Bronchial smooth muscle cell (primary cell): ENCODE measurements around the gene IZUMO1. TPM values are rescaled to one million over a fixed set of nuclear protein-coding genes. Genes with fewer than 3 reads are reported as not detected.

Experiments used
- total RNA-seq: library from RNA; depleted of rRNA; stranded (reverse); fragments of >200 nt; gene quantifications from 2 replicates; pipeline ENCODE4 v1.2.1, GENCODE V29; 2014

Gene IZUMO1
- total RNA-seq: under 0.01 TPM in 1 of 2 replicates, not detected in the other

DNA sequence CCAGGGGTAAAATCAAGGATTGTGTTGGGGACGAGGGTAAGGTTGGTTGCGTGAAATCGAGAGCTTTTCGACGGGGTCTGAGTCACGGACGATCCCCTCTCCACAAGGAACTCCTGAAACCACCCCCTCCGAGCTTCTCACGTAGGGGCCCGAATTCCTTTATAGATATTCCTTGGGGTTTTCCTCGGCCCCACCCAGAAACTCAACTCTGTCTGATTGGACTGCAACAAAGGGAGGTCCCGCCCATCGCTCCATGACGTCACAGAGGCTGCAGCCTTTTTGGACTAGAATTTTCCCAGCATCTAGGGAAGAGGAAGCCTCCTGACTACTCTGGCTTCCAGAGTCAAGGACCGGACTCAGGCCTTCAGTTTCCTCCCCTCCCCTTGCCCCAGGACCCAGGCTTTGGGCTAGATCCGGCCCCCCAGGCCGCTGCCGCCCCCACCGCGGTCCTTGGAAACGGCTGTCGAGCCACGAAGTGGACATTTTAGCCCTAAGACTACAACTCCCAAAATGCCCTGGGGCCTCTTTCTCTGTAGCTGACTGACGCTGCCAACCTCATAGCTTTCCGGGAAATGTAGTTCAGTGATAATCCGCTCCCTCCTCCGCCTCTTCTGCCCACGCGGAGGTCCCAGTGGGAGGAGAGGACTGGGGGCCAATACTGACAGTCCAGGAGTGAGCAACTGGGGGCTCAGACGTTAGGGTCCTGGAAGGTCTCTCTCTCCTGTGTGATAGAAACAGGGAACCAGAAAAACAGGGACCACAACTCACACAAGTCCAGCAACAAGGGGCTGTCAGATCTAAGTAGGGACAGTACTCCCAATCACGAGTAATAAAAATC, at the start of gene IZUMO1:
Gene IZUMO1, minus strand, starts transcription at position 172 of the 838 bp plus-strand sequence. CDS start 1,050 bp downstream, outside the sequence.

DNA sequence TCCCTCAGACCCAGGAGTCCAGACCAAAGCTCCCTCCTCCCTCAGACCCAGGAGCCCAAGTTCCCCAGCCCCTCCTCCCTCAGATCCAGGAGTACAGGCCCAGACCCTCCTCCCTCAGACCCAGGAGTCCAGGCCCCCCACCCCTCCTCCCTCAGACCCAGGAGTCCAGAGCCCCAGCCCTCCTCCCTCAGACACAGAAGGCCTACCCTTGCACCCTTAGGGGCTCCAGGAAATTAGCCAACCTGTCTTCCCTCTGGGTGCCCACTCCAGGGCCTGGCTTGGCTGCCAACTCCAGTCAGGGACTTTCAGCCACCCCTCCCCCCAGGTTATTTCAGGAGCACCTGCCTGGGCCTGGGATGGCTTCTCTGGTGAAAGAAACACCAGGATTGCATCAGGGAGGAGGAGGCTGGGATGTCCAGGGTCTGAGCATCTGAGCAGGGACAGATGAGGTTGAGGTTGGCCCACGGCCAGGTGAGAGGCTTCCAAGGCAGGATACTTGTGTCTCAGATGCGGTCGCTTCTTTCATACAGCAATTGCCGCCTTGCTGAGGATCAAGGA, 8.5 kb upstream of the IZUMO1 start, which contains the start of gene FGF21:
Gene FGF21, plus strand, starts transcription at position 441 of the 558 bp plus-strand sequence. CDS start 713 bp downstream, outside the sequence.

DNA sequence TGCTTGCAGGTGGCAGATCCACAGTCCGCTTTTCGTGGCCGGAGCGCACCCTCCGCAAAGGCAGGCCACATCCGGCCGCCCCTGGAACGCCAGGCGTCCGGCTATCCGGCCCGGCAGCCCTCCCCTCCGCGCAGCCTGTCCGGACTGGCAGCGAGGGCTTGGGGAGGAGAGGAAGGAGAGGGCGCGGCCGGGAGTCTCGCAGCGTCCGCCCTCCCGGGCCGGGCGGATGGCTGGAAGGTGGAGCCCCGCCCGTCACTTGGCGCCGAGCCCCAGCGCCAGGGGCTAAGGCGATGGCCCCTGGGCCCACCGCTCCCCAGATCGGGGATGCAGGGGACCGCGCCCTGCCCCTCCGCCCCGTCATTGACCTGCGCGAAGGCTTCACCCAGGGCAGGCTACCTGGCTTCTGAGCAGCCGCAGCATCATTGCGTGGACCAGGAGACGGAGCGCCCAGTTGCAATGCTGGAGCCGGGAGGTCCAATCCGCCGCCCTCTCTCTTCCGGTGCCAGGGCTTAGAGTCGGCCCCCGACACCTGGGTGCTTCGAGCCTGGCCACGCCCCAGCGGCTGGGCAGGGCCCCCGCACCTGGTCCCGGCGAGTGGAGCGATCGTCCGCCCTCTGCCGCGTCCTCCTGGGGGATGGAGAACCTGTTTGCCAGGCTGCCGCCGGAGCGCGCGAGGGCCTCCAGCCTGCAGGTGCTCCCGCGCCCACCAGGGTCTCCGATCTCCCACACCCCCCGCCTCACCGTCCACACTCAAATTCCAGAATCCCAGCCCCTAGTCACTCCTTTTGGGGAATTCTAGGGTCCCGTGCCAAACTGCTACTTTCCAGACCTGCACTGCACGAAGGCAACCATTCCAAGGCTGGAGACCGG, 6.0 kb upstream of the IZUMO1 start, which contains the start of gene FUT1:
Gene FUT1, minus strand, starts transcription at position 146 of the 870 bp plus-strand sequence. CDS start 1,360 bp downstream, outside the sequence.

DNA sequence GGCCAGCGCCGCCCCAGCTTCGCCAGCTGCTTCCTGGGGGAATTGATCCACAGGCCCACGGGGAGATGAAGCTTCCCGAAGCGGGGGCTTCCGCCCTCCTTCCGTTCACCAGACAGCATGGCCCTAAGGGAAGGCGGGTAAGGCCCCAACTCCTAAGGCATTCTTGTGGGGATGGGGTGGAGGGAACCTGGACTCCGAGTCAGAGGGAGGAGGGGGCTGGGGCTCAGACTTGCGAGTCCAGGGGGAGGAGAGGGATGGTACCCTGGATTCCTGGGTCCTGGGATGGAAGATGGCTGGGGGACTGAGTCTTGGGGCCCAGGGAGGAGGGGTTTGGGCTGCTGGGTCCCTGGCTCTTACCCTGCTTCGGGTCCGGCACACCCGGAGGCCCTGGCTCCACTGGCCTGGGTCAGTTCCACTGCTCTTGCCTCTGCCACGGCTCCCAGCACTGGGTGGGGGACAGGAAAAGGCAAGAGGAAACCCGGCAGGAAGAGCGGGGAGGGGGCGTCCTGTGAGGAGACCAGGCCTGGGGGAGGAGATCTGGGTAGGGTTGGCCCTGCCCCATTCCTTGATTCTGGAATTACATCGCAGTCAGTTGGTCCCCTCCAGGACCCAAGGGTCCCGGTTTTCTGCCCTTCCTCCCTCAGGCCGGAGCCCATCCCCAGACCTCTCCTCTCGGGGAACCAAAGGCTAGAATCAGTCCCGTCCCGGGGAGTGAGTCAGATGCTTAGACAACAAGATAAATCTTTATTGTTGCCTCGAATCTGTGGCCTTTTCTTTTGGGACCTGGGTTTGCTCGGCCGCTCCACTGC, 6.3 kb downstream of the IZUMO1 start, which contains the start of gene RASIP1:
Gene RASIP1, minus strand, starts transcription at position 447 of the 809 bp plus-strand sequence. Its CDS starts 328 bp downstream, at position 119.

DNA sequence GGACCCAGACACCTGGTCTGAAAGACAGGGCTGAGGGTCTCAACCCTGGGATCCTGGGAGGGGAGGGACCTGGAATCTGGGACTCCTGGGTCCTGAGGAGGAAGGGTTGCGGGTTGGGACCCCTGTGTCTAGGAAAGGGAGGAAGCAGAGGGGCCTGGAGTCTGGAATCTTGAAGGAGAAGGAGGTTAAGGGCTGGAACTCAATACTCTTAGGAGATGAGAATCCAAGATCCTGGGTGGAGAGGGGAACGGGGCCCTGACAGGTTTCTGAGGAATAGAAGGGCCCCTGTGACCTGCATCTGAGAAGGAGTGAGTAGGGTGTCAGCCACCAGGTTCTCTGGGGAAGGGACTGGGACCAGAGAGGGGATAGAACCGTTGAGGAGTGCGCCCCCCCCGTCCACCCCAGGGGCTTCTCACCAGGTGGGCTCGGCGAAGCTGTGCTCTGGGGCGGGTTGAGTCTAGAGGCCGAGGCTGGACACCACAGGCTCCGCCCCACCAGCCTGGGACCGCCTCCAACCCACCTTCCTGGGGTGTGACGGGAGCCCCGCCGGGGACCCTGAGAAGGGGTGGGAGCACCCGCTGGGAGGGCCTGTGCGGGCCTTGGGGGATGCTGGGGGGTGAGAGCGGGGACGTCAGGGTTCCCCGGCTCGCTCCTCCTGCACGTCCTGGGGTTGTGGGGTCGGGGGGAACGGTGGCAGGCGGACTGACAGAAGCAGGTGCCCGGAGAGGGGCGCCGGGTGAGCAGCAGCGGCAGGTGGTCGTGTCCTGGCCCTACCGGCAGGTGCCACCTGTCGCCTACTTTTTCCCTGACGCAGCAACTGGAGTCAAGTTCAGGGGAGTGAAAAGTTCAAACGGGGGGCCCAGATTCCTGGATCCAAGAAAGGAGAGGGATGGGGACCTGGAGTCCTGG, 27.2 kb downstream of the IZUMO1 start, which contains the start of gene MAMSTR:
Gene MAMSTR, minus strand, starts transcription at position 463 of the 909 bp plus-strand sequence. CDS start 694 bp downstream, outside the sequence.

DNA sequence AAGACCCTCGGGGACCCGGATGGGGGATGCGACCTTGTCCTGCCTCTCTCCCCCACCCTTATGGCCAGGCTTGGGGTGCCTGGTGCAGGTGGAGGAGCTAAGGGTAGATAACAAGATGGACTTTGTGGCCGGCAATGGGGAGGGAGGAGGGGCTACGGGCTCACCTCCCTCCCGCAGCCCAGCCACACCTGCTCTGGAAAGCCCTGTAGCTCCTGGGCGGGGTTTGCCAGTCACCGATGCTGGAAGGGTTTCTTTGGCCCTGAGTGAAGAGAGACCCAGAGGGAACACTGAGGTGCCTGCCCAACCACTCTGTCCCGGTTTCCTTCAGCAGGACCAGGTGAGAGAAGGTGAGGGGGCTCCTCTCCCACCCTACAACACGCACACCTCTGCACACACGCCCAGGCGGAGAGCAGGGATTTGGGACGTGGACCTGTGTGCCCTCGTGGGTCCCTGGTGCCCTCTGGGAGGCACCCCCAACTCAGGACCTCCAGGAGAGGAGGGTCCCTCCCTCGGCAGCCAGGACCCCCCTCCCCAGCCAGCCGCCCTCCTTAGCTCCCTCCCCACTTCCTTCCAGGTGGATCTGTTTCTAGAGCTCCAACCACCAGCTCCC, 50.9 kb downstream of the IZUMO1 start, which contains the start of gene FUT2:
Gene FUT2, plus strand, starts transcription at position 229 of the 610 bp plus-strand sequence. CDS start 6,986 bp downstream, outside the sequence.

Other genes with a start within 250 kb of the IZUMO1 start
- gene LMTK3, start 235.1 kb downstream of the IZUMO1 start, total RNA-seq: under 0.01 and 0.09 TPM in 2 replicates
- gene SULT2B1, start 194.7 kb downstream of the IZUMO1 start, total RNA-seq: 0.16 and 0.17 TPM in 2 replicates
- not detected in 2 replicates for gene SPACA4, start 140.2 kb downstream of the IZUMO1 start, total RNA-seq
- 0.34 and 0.63 TPM in 2 replicates for gene FAM83E, start 131.8 kb downstream of the IZUMO1 start, total RNA-seq
- gene RPL18, start 127.7 kb downstream of the IZUMO1 start, total RNA-seq: 2,147 and 2,501 TPM in 2 replicates
- 4.4 and 7.1 TPM in 2 replicates for gene SPHK2, start 127.4 kb downstream of the IZUMO1 start, total RNA-seq
- 10.2 and 19.2 TPM in 2 replicates for gene DBP, start 109.5 kb downstream of the IZUMO1 start, total RNA-seq
- 3.9 and 10.1 TPM in 2 replicates for gene CA11, start 100.7 kb downstream of the IZUMO1 start, total RNA-seq
- gene NTN5, start 73.9 kb downstream of the IZUMO1 start, total RNA-seq: 0.26 TPM in 1 of 2 replicates, not detected in the other
- 0.17 TPM in 1 of 2 replicates, not detected in the other for gene FUT2, start 50.9 kb downstream of the IZUMO1 start, total RNA-seq
- gene MAMSTR, start 27.2 kb downstream of the IZUMO1 start, total RNA-seq: 0.60 and 0.79 TPM in 2 replicates
- 1.4 and 1.6 TPM in 2 replicates for gene RASIP1, start 6.3 kb downstream of the IZUMO1 start, total RNA-seq
- gene FUT1, start 5.7 kb upstream of the IZUMO1 start, total RNA-seq: under 0.01 TPM in 2 replicates
- gene FGF21, start 8.6 kb upstream of the IZUMO1 start, total RNA-seq: not detected in 2 replicates
- gene BCAT2, start 64.1 kb upstream of the IZUMO1 start, total RNA-seq: 22.2 and 27.1 TPM in 2 replicates
- gene HSD17B14, start 89.6 kb upstream of the IZUMO1 start, total RNA-seq: 5.5 and 15.9 TPM in 2 replicates
- 14.3 and 18.6 TPM in 2 replicates for gene PLEKHA4, start 121.7 kb upstream of the IZUMO1 start, total RNA-seq
- 48.1 and 56.8 TPM in 2 replicates for gene PPP1R15A, start 125.5 kb upstream of the IZUMO1 start, total RNA-seq
- 0.26 and 0.32 TPM in 2 replicates for gene TULP2, start 151.8 kb upstream of the IZUMO1 start, total RNA-seq
- gene NUCB1, start 153.4 kb upstream of the IZUMO1 start, total RNA-seq: 149 and 199 TPM in 2 replicates
- 1.6 TPM in 1 of 2 replicates, not detected in the other for gene DHDH, start 186.8 kb upstream of the IZUMO1 start, total RNA-seq
- gene BAX, start 208.0 kb upstream of the IZUMO1 start, total RNA-seq: 70.6 and 113 TPM in 2 replicates
- 4,288 and 4,455 TPM in 2 replicates for gene FTL, start 218.4 kb upstream of the IZUMO1 start, total RNA-seq
- 20.4 and 22.7 TPM in 2 replicates for gene GYS1, start 246.4 kb upstream of the IZUMO1 start, total RNA-seq
- 166 and 207 TPM in 2 replicates for gene RUVBL2, start 247.0 kb upstream of the IZUMO1 start, total RNA-seq